Neural cell (in vitro differentiated cells): ENCODE measurements around the gene CFAP68.
A peak's percentile ranks its signal among the peaks of the same experiment; 100 is the strongest.

Source experiments
- EP300 ChIP-seq: fragments of 450-650 bp; conservative IDR thresholded peaks from 2 replicates; pipeline ENCODE4 v1.6.1; 2014; ENCODE audit warnings: antibody characterized with exemption, mild to moderate bottlenecking, moderate library complexity; ENCODE audit not compliant: poor library complexity, severe bottlenecking
- EZH2 ChIP-seq: fragments of 200-600, 300-800 bp; shearing (Covaris generic), sonication (generic); IDR thresholded peaks from 2 replicates; pipeline ENCODE4 v1.6.1; 2014; ENCODE audit warnings: antibody characterized with exemption, low read length, borderline replicate concordance, mild to moderate bottlenecking; ENCODE audit not compliant: insufficient read depth, poor library complexity, severe bottlenecking
- POLR2AphosphoS5 ChIP-seq: IDR thresholded peaks from 2 replicates; pipeline ENCODE4 v1.6.1; 2012
- RAD21 ChIP-seq: fragments of 450-650 bp; conservative IDR thresholded peaks from 2 replicates; pipeline ENCODE4 v1.6.1; 2014; ENCODE audit warnings: antibody characterized with exemption, mild to moderate bottlenecking, moderate library complexity
- SMC3 ChIP-seq: fragments of 450-650 bp; conservative IDR thresholded peaks from 2 replicates; pipeline ENCODE4 v1.6.1; 2014; ENCODE audit warnings: antibody characterized with exemption, mild to moderate bottlenecking, moderate library complexity; ENCODE audit not compliant: poor library complexity
- TAF1 ChIP-seq: IDR thresholded peaks from 2 replicates; pipeline ENCODE4 v1.6.1; 2012; ENCODE audit warnings: low read depth
- TF ChIP-seq, protein P1 (sequence below): fragments of 450-650 bp; IDR thresholded peaks from 2 replicates; pipeline ENCODE4 v1.5.1; 2014; ENCODE audit warnings: antibody characterized with exemption, mild to moderate bottlenecking, moderate library complexity; ENCODE audit not compliant: poor library complexity, severe bottlenecking

DNA sequence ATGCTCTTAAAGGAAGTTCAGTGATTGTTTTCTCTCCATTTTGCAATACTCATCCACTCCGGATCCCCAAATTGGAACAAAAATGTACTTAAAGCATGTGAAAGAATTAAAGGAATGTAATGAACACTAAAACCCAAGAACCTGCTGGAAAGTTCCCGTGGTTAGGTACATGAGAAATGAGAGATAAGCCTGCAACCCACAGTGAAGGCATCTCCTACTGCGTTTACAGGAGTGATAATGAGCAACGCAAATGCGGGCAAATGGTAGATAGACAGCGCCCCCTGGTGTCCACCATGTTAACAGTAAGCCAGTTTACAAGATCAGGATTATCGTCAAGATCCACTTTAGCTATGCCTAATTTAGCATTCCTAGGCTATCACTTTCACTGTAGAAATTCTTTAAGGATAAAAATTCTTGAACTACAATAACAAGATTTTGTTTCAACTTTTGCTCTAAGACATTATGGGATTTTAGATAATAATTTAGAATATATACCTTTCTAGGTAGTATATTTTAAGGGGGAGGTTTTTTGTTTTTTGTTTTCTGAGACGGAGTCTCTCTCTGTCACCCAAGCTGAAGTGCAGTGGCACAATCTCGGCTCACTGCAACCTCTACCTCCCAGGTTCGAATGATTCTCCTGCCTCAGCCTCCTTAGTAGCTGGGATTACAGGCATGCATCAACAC lies 37.8 kb upstream of the CFAP68 start:
- TF ChIP-seq, protein P1, sequence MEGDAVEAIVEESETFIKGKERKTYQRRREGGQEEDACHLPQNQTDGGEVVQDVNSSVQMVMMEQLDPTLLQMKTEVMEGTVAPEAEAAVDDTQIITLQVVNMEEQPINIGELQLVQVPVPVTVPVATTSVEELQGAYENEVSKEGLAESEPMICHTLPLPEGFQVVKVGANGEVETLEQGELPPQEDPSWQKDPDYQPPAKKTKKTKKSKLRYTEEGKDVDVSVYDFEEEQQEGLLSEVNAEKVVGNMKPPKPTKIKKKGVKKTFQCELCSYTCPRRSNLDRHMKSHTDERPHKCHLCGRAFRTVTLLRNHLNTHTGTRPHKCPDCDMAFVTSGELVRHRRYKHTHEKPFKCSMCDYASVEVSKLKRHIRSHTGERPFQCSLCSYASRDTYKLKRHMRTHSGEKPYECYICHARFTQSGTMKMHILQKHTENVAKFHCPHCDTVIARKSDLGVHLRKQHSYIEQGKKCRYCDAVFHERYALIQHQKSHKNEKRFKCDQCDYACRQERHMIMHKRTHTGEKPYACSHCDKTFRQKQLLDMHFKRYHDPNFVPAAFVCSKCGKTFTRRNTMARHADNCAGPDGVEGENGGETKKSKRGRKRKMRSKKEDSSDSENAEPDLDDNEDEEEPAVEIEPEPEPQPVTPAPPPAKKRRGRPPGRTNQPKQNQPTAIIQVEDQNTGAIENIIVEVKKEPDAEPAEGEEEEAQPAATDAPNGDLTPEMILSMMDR, result peak; percentile 91
- peak; percentile 90 for TF ChIP-seq RAD21
- TF ChIP-seq EZH2, result no peak
- TF ChIP-seq POLR2AphosphoS5, result no peak
- TF ChIP-seq TAF1, result no peak
- TF ChIP-seq SMC3, result peak; percentile 90
- no peak for TF ChIP-seq EP300
